NB4 (cell line): Measurements from ENCODE around the gene CKLF.

Experiments used
- POLR2A ChIP-seq: IDR thresholded peaks from 2 replicates; pipeline ENCODE4 v1.6.1; 2011; ENCODE audit warnings: mild to moderate bottlenecking; ENCODE audit not compliant: insufficient read length; ENCODE audit errors: extremely low read depth
- TF ChIP-seq, protein P1 (sequence below): IDR thresholded peaks from one replicate; pipeline ENCODE4 v1.5.1; 2012; ENCODE audit warnings: low read depth, low read length

DNA sequence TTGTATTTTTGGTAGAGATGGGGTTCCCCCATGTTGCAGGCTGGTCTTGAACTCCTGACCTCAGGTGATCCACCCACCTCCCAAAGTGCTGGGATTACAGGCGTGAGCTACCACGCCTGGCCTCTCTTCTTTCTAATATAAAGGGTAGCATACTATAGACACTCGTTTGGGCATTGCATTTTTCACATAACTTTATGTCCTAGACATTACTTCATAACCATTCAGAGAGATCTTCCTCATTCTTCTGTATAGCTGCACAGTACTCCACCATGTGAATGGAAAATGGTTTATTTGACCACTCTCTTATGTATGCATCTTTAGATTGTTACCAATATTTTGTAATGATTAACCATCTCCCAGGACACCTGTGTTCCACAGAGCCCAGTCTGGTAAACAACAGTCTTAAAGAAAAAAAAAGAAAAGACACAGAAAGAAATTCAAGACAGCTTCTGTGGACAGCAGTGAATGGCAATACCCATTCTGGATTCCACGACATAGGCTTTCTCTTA, 44.6 kb upstream of the CKLF start:
- TF ChIP-seq, protein P1, sequence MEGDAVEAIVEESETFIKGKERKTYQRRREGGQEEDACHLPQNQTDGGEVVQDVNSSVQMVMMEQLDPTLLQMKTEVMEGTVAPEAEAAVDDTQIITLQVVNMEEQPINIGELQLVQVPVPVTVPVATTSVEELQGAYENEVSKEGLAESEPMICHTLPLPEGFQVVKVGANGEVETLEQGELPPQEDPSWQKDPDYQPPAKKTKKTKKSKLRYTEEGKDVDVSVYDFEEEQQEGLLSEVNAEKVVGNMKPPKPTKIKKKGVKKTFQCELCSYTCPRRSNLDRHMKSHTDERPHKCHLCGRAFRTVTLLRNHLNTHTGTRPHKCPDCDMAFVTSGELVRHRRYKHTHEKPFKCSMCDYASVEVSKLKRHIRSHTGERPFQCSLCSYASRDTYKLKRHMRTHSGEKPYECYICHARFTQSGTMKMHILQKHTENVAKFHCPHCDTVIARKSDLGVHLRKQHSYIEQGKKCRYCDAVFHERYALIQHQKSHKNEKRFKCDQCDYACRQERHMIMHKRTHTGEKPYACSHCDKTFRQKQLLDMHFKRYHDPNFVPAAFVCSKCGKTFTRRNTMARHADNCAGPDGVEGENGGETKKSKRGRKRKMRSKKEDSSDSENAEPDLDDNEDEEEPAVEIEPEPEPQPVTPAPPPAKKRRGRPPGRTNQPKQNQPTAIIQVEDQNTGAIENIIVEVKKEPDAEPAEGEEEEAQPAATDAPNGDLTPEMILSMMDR, result no peak
- TF ChIP-seq POLR2A, result no peak
